ENCODE data around the gene VPS39.

DNA sequence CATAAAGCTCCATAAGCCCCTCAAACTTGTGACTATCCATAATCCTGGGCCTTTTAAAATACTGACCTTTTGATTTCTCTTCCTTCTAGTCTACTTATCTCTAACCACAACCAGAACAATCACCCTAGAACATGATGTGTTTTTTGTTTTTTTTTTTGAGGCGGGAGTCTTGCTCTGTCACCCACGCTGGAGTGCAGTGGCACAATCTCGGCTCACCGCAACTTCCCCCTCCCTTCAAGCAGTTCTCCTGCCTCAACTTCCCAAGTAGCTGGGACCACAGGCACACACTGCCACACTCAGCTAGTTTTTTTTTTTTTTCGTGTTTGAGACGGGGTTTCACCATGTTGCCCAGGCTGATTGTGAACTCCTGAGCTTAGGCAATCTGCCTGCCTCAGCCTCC, 25.1 kb downstream of the VPS39 start:
- TF ChIP-seq, protein P1, sequence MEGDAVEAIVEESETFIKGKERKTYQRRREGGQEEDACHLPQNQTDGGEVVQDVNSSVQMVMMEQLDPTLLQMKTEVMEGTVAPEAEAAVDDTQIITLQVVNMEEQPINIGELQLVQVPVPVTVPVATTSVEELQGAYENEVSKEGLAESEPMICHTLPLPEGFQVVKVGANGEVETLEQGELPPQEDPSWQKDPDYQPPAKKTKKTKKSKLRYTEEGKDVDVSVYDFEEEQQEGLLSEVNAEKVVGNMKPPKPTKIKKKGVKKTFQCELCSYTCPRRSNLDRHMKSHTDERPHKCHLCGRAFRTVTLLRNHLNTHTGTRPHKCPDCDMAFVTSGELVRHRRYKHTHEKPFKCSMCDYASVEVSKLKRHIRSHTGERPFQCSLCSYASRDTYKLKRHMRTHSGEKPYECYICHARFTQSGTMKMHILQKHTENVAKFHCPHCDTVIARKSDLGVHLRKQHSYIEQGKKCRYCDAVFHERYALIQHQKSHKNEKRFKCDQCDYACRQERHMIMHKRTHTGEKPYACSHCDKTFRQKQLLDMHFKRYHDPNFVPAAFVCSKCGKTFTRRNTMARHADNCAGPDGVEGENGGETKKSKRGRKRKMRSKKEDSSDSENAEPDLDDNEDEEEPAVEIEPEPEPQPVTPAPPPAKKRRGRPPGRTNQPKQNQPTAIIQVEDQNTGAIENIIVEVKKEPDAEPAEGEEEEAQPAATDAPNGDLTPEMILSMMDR (IDR thresholded peaks at IDR 0.05): no peak
- TF ChIP-seq, protein P2, sequence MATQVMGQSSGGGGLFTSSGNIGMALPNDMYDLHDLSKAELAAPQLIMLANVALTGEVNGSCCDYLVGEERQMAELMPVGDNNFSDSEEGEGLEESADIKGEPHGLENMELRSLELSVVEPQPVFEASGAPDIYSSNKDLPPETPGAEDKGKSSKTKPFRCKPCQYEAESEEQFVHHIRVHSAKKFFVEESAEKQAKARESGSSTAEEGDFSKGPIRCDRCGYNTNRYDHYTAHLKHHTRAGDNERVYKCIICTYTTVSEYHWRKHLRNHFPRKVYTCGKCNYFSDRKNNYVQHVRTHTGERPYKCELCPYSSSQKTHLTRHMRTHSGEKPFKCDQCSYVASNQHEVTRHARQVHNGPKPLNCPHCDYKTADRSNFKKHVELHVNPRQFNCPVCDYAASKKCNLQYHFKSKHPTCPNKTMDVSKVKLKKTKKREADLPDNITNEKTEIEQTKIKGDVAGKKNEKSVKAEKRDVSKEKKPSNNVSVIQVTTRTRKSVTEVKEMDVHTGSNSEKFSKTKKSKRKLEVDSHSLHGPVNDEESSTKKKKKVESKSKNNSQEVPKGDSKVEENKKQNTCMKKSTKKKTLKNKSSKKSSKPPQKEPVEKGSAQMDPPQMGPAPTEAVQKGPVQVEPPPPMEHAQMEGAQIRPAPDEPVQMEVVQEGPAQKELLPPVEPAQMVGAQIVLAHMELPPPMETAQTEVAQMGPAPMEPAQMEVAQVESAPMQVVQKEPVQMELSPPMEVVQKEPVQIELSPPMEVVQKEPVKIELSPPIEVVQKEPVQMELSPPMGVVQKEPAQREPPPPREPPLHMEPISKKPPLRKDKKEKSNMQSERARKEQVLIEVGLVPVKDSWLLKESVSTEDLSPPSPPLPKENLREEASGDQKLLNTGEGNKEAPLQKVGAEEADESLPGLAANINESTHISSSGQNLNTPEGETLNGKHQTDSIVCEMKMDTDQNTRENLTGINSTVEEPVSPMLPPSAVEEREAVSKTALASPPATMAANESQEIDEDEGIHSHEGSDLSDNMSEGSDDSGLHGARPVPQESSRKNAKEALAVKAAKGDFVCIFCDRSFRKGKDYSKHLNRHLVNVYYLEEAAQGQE (IDR thresholded peaks at IDR 0.05; ENCODE audit: insufficient read depth in 1 of 2, low read depth in 2 of 2, low read length in 1 of 2): no peak

All from Panc1 (cell line).